ENCODE data around the gene SRRT.
"Not testable (repeated sequence)": the region's sequence is repeated elsewhere in the genome, so short reads cannot be mapped to it uniquely, and the experiment has no call there.

SRRT gene

DNA sequence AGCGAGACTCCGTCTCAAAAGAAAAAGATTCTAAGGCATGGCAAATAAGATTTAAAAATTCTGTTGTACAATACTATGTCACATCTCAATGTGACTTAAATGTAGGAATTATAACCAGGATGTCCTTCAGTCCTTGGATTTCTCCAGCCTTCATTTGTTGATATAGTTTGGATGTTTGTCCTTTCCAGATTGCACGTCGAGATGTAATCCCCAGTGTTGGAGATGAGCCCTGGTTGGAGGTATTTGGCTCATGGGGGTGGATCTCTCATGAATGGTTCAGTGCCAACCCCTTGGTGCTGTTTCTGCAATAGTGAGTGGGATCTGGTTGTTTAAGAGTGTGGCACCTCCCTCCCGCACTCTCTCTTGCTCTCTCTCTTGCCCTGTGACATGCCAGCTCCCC lies 33.6 kb downstream of the SRRT start:
- TF ChIP-seq, protein P1, sequence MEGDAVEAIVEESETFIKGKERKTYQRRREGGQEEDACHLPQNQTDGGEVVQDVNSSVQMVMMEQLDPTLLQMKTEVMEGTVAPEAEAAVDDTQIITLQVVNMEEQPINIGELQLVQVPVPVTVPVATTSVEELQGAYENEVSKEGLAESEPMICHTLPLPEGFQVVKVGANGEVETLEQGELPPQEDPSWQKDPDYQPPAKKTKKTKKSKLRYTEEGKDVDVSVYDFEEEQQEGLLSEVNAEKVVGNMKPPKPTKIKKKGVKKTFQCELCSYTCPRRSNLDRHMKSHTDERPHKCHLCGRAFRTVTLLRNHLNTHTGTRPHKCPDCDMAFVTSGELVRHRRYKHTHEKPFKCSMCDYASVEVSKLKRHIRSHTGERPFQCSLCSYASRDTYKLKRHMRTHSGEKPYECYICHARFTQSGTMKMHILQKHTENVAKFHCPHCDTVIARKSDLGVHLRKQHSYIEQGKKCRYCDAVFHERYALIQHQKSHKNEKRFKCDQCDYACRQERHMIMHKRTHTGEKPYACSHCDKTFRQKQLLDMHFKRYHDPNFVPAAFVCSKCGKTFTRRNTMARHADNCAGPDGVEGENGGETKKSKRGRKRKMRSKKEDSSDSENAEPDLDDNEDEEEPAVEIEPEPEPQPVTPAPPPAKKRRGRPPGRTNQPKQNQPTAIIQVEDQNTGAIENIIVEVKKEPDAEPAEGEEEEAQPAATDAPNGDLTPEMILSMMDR (conservative IDR thresholded peaks at IDR 0.05; ENCODE audit: low read depth), result no peak
- CTCF ChIA-PET, result no interaction called here
- DNase-seq (ENCODE audit: low spot score), result no peak
- H3K27ac ChIP-seq, result no peak overlapping the region
- POLR2A ChIA-PET (ENCODE audit: low non-redundant PET), result no interaction called here

DNA sequence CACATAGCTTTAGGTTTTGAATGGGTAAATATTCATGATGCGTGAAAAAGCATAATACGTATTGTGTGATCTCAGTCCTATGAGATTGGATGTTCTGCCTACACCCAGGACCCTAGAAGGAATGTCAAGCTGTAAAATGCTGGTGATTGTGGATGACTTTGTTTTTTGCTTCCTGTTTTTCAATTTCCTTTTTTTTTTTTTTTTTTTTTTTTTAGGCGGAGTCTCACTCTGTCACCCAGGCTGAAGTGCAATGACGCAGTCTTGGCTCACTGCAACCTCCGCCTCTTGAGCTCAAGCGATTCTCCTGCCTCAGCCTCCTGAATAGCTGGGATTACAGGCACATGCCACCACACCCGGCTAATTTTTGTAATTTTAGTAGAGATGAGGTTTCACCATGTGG lies 35.5 kb downstream of the SRRT start:
- not testable (repeated sequence) for H3K27ac ChIP-seq; DNase-seq (ENCODE audit: low spot score)
- ChIA-PET POLR2A (ENCODE audit: low non-redundant PET) (interaction anchor here (0.6 kb wide), 1 partner anchor 67 kb away, joined by 3 read pairs; no protein-coding TSS in a partner anchor), CTCF (interaction anchor here (0.6 kb wide), 1 partner anchor 15 kb away, joined by 3 read pairs; the partner anchor contains the start of gene ACHE)

DNA sequence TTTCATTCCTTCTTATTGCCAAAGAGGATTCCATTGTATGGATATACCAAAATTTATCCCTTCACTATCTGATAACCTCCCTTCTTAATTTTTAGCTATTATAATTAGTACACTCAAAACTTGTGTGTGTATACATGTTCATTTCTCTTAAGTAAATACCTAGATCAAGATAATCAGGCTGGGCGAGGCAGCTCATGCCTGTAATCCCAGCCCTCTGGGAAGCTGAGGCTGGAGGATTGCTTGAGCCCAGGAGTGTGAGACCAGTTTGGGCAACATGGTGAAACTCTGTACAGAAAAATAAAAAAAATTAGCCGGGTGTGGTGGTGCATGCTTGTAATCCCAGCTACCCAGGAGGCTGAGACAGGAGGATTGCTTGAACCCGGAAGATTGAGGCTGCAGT lies 36.6 kb downstream of the SRRT start:
- ChIA-PET POLR2A (ENCODE audit: low non-redundant PET) (no interaction called here), CTCF (no interaction called here)
- TF ChIP-seq, protein P1 (conservative IDR thresholded peaks at IDR 0.05; ENCODE audit: low read depth), result no peak
- DNase-seq (ENCODE audit: low spot score), result no peak
- H3K27ac ChIP-seq, result no peak overlapping the region

DNA sequence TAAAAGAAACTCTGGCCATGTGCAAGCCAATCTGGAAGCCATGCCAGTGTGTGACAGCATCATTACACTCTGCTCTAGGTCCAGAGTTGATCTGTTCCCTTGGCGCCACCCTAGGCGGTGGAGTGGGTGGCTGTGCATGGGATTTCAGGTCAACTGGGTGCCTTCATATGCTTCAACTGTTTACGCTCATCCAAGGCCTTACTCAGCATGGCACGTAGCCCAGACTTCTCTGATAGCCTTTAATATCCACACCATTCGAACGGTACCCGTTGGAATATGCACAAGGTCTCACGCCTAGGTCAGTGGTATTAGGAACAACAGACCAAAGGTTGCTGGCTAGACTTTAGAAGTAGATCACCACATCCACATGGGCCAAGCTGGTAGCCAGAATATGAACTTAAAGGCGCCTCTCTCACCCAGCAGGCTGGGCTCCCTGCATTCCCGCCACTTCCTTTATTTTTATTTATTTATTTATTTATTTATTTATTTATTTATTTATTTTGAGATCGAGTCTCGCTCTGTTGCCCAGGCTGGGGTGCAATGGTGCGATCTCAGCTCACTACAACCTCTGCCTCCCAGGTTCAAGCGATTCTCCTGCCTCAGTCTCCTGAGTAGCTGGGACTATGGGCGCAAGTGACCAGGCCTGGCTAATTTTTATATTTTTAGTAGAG lies 39.4 kb downstream of the SRRT start:
- POLR2A ChIA-PET (ENCODE audit: low non-redundant PET), result no interaction called here
- TF ChIP-seq, protein P1 (conservative IDR thresholded peaks at IDR 0.05; ENCODE audit: low read depth), result no peak
- no peak for DNase-seq (ENCODE audit: low spot score)
- CTCF ChIA-PET, result no interaction called here
- no peak overlapping the region for H3K27ac ChIP-seq

DNA sequence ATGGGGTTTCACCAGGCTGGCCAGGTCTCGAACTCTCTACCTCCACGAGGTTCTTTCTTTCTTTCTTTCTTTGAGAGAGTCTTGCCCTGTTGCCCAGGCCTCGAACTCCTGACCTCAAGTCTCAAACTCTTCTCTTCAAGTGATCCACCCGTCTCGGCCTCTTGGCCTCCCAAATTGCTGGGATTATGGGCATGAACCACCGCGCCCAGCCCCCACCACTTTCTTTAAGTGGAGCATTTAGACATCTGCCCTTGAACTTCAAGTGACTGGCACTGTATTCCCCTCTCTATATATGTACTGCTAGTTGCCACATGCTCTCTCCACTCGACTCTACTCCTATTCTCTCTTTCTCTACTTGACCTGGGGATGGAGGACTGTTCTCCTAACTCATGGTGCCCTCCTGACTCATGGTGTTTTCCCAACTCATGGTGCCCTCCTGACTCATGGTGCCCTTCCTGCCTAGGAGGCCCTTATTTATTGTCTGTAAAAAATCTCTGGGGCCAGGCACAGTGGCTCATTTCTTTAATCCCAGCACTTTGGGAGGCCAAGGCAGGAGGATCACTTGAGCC lies 40.1 kb downstream of the SRRT start:
- TF ChIP-seq, protein P1 (conservative IDR thresholded peaks at IDR 0.05; ENCODE audit: low read depth), result no peak
- DNase-seq (ENCODE audit: low spot score), result no peak
- POLR2A ChIA-PET (ENCODE audit: low non-redundant PET), result no interaction called here
- CTCF ChIA-PET, result no interaction called here
- no peak overlapping the region for H3K27ac ChIP-seq

DNA sequence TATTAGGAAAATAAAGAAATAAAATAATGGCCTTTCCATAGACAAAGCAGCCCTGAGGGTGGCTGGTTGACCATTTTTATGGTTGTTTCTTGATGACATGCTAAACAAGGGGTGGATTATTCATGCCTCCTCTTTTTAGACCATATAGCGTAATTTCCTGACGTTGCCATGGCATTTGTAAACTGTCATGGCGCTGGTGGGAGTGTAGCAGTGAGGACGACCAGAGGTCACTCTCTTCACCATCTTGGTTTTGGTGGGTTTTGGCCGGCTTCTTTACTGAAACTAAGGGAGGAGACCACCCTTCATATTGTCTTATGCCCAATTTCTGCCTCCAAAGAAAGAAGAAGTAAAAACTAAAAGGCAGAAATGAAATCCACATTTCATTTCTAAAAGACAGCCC lies 44.4 kb downstream of the SRRT start:
- CTCF ChIA-PET, result interaction anchor here (0.7 kb wide), 1 partner anchor 149 kb away, joined by 3 read pairs; no protein-coding TSS in a partner anchor
- DNase-seq (ENCODE audit: low spot score); H3K27ac ChIP-seq; POLR2A ChIA-PET (ENCODE audit: low non-redundant PET): not testable (repeated sequence)

DNA sequence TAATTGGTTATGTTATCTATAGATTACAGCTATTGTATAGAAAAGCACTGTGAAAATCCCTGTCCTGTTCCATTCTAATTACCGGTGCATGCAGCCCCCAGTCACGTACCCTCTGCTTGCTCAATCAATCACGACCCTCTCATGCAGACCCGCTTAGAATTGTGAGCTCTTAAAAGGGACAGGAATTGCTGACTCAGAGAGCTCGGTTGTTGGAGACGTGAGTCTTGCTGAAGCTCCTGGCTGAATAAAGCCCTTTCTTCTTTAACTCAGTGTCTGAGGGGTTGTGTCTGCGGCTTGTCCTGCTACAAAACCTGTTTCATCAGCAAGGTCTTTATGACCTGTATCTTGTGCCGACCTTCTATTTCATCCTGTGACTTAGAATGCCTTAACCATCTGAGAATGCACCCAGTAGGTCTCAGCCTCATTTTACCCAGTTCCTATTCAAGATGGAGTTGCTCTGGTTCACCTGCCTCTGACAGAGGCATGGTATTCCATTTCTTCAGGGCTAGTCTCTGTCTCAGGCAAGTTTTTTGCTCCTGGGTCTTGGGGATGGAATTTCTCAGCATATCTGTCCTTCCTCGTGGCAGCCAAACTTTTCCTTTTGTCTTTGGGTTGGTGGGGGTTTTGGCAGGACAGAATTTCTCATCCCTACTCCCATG lies 45.0 kb downstream of the SRRT start:
- CTCF ChIA-PET; POLR2A ChIA-PET (ENCODE audit: low non-redundant PET); DNase-seq (ENCODE audit: low spot score); H3K27ac ChIP-seq: not testable (repeated sequence)

DNA sequence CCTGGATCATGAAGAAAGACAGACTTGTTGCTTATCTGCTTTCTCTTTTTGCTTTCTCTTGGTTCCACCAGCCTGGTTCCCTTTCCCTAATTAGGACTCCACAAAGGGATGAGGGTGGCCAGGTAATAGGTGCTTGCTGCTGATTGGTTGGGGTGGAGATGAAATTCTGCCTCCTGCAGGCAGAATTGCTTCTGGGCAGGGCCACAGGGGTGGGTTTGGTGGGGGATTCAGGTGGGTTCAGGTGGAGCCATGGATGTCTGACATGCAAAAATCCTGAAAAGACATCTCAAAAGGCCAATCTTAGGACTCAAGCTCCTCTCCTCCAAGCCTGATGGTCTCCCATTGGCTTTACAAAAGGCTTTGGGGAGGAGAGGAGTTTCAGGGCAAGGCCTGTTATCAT lies 46.1 kb downstream of the SRRT start:
- CTCF ChIA-PET, result interaction anchor here (0.5 to 0.7 kb wide), 3 partner anchors 52 to 1309 kb away, joined by 3 to 4 read pairs (median 3); no protein-coding TSS in a partner anchor
- POLR2A ChIA-PET (ENCODE audit: low non-redundant PET), result no interaction called here
- no peak overlapping the region for H3K27ac ChIP-seq

DNA sequence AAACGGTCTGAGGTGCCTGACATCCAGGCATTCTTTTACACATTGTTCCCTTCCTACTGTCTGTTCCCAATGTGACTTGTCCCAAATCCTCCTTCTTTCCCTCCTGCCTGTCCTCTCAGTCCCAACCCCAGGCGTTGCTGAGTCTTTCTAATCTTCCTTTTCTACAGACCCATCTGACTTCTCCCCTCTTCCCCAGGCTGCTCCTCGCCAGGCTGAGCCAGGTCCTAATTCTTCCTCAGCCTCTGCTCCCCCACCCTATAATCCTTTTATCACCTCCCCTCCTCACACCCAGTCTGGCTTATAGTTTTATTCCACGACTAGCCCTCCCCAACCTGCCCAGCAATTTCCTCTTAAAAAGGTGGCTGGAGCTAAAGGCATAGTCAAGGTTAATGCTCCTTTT lies 48.7 kb downstream of the SRRT start:
- POLR2A ChIA-PET (ENCODE audit: low non-redundant PET); H3K27ac ChIP-seq; CTCF ChIA-PET; DNase-seq (ENCODE audit: low spot score): not testable (repeated sequence)

More for the DNA sequence above, 46.1 kb downstream of the SRRT start:
- DNase-seq (ENCODE audit: low spot score), result no peak
- TF ChIP-seq, protein P1 (conservative IDR thresholded peaks at IDR 0.05; ENCODE audit: low read depth), result no peak

All from RWPE1 (cell line).